ENCODE data around the gene MOG. TPM values are rescaled to one million over a fixed set of nuclear protein-coding genes. Genes with fewer than 3 reads are reported as not detected.

The MOG gene
- polyA plus RNA-seq, 1 of the 3 experiments (the other 2 are of a cell fraction), result not detected

DNA sequence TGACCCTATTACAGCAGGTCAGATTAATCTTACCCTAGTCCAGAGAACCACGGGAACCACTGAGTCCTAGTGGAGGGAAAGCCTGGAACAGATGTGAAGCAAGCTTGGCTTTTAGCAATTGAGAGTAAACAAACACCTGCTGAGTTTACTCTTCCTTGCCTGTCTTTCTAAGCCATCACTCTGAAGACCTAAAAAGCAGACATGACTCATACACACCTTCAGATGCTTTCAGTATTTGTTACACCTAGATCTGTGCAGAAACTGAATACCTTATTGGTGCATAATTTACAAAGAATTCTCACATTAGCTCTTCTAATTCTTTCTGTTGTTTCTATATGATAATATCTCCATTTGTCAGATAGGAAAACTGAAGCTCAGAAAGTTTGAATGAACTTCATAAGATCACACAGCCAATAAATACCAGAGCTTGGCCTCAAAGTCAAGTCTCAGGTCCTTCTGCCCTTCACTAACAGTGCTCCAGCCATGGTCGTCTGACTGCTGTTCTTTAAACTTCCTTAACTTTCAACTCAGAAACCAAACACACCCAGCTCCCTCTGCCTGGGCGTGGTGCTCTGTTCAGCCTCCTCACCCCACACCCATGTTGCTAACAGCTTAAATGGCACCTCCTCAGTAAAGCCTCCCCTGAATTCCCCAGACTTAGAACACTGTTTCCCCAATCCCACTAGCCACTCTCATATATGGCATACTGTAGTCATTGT lies 15.3 kb upstream of the MOG start:
- no peak for DNase-seq
- Histone ChIP-seq H3K4me3 (ENCODE audit: low read depth in 2 of 2, low read length in 1 of 2) (no peak overlapping the region), H4K20me1 (ENCODE audit: insufficient read depth) (no peaks in the 10 kb centered on the region), H3K27ac (ENCODE audit: low read depth in 2 of 2, low read length in 1 of 2) (no peak overlapping the region), H3K4me2 (no peak overlapping the region), H2AFZ (ENCODE audit: low read depth) (no peak overlapping the region), H3K79me2 (ENCODE audit: insufficient read depth) (no peaks in the 10 kb centered on the region), H3K4me1 (ENCODE audit: control insufficient read depth in 1 of 2, insufficient read depth in 2 of 2, low read depth in 1 of 2, low read length in 1 of 2) (no peaks in the 10 kb centered on the region), H3K27me3 (ENCODE audit: insufficient read depth) (peaks cover 3% of the 10 kb centered on the region; the same call in 1 of the 2 replicates), H3K36me3 (replicated peaks in 1 of 2; ENCODE audit: control insufficient read depth in 1 of 2, insufficient read depth in 2 of 2, low read length in 1 of 2) (no peaks in the 10 kb centered on the region), H3K9ac (no peak overlapping the region), H3K9me3 (no peaks in the 10 kb centered on the region), H3K9me2 (no peaks in the 10 kb centered on the region), H3F3A (replicated peaks; ENCODE audit: insufficient read depth) (no peaks in the 10 kb centered on the region)
- 15% methylated on average over 3 of the region's 3 CpGs for WGBS (ENCODE audit: low lambda C conversion rate)
- TF ChIP-seq GABPA (IDR thresholded peaks at IDR 0.05; ENCODE audit: low read depth) (no peak), JUND (IDR thresholded peaks at IDR 0.05) (no peak), RXRA (IDR thresholded peaks at IDR 0.05; ENCODE audit: borderline replicate concordance, low read depth) (no peak), YY1 (IDR thresholded peaks at IDR 0.05; ENCODE audit: low read depth) (no peak), POLR2AphosphoS5 (IDR thresholded peaks at IDR 0.05; ENCODE audit: low read depth, low read length) (no peak)
- TF ChIP-seq, protein P1, sequence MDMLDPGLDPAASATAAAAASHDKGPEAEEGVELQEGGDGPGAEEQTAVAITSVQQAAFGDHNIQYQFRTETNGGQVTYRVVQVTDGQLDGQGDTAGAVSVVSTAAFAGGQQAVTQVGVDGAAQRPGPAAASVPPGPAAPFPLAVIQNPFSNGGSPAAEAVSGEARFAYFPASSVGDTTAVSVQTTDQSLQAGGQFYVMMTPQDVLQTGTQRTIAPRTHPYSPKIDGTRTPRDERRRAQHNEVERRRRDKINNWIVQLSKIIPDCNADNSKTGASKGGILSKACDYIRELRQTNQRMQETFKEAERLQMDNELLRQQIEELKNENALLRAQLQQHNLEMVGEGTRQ (IDR thresholded peaks at IDR 0.05; ENCODE audit: borderline replicate concordance, low read depth, low read length), result no peak
- TF ChIP-seq, protein P2, sequence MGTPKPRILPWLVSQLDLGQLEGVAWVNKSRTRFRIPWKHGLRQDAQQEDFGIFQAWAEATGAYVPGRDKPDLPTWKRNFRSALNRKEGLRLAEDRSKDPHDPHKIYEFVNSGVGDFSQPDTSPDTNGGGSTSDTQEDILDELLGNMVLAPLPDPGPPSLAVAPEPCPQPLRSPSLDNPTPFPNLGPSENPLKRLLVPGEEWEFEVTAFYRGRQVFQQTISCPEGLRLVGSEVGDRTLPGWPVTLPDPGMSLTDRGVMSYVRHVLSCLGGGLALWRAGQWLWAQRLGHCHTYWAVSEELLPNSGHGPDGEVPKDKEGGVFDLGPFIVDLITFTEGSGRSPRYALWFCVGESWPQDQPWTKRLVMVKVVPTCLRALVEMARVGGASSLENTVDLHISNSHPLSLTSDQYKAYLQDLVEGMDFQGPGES (IDR thresholded peaks at IDR 0.05; ENCODE audit: low read depth, low read length), result no peak
- ChIA-PET POLR2A (no interaction called here), CTCF (interaction anchor here (1.2 to 11.5 kb wide), 3 partner anchors 8 to 30 kb away, joined by 3 to 106 read pairs (median 9); partner anchors contain the start of gene GABBR1)

DNA sequence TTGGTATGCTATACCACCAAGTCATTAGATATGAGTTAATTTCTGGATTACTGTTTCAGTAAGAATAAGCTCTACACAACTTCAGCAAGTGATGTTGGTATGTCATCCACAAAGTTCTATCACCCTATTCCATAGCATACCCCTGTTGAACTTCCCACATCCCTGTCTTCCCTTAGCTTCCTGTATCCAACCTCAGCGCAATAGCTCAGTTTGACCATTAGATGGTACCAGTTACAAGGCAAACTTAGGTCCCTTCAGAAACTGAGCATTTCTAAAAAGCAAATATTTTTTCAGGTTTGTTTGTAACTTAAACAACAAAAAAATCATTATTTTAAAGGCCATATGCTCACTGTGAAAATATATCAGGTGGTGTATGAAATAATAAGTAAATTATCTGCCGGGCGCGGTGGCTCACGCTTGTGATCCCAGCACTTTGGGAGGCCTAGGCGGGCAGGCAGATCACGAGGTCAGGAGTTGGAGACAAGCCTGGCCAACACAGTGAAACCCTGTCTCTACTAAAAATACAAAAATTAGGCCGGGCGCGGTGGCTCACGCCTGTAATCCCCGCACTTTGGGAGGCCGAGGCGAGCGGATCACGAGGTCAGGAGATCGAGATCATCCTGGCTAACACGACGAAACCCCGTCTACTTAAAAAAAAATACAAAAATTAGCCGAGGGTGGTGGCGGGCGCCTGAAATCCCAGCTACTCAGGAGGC lies 8.8 kb upstream of the MOG start:
- POLR2A ChIA-PET, result interaction anchor here (1.5 kb wide), 1 partner anchor 15 kb away, joined by 3 read pairs; the partner anchor contains the start of gene GABBR1
- no peak for TF ChIP-seq TAF1 (IDR thresholded peaks at IDR 0.05; ENCODE audit: borderline replicate concordance, low read depth, low read length)
- TF ChIP-seq RAD21 (IDR thresholded peaks at IDR 0.05; ENCODE audit: low read length), result peak; percentile 69
- TF ChIP-seq, protein P3, sequence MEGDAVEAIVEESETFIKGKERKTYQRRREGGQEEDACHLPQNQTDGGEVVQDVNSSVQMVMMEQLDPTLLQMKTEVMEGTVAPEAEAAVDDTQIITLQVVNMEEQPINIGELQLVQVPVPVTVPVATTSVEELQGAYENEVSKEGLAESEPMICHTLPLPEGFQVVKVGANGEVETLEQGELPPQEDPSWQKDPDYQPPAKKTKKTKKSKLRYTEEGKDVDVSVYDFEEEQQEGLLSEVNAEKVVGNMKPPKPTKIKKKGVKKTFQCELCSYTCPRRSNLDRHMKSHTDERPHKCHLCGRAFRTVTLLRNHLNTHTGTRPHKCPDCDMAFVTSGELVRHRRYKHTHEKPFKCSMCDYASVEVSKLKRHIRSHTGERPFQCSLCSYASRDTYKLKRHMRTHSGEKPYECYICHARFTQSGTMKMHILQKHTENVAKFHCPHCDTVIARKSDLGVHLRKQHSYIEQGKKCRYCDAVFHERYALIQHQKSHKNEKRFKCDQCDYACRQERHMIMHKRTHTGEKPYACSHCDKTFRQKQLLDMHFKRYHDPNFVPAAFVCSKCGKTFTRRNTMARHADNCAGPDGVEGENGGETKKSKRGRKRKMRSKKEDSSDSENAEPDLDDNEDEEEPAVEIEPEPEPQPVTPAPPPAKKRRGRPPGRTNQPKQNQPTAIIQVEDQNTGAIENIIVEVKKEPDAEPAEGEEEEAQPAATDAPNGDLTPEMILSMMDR (IDR thresholded peaks at IDR 0.05), result peak; percentile 68
- TF ChIP-seq SMC3 (IDR thresholded peaks at IDR 0.05; ENCODE audit: low read depth, low read length), result peak; percentile 39; the same call in 1 of the 2 replicates
- peak; percentile 67 for TF ChIP-seq RFX5 (IDR thresholded peaks at IDR 0.05; ENCODE audit: low read length)
- TF ChIP-seq EZH2phosphoT487 (IDR thresholded peaks at IDR 0.05; ENCODE audit: borderline replicate concordance, low read depth), result no peak
- peak; percentile 55 for DNase-seq
- Histone ChIP-seq H3K4me2 (no peak overlapping the region), H3K79me2 (ENCODE audit: insufficient read depth) (no peaks in the 10 kb centered on the region), H3K36me3 (replicated peaks in 1 of 2; ENCODE audit: control insufficient read depth in 1 of 2, insufficient read depth in 2 of 2, low read length in 1 of 2) (no peaks in the 10 kb centered on the region), H3K27me3 (ENCODE audit: insufficient read depth) (no peaks in the 10 kb centered on the region), H2AFZ (ENCODE audit: low read depth) (no peak overlapping the region), H3K4me1 (ENCODE audit: control insufficient read depth in 1 of 2, insufficient read depth in 2 of 2, low read depth in 1 of 2, low read length in 1 of 2) (peaks cover 0 to 7% of the 10 kb centered on the region in 2 experiments; a peak in 1 of 4 replicates), H3K9me3 (no peaks in the 10 kb centered on the region), H4K20me1 (ENCODE audit: insufficient read depth) (no peaks in the 10 kb centered on the region), H3K9me2 (no peaks in the 10 kb centered on the region), H3K27ac (ENCODE audit: low read depth in 2 of 2, low read length in 1 of 2) (no peak overlapping the region), H3K9ac (no peak overlapping the region), H3F3A (replicated peaks; ENCODE audit: insufficient read depth) (no peaks in the 10 kb centered on the region), H3K4me3 (ENCODE audit: low read depth in 2 of 2, low read length in 1 of 2) (no peak overlapping the region)
- CTCF ChIA-PET, result interaction anchor here (0.6 to 8.1 kb wide), 12 partner anchors 8 to 609 kb away, joined by 3 to 120 read pairs (median 6); partner anchors contain the start of gene GABBR1
- WGBS (ENCODE audit: low lambda C conversion rate), result 88% methylated on average over 23 of the region's 23 CpGs

Data from SK-N-SH (cell line).